Measurements from ENCODE around the gene CRISPLD2. TPM values are rescaled to one million over a fixed set of nuclear protein-coding genes. Genes with fewer than 3 reads are reported as not detected.
A peak's percentile ranks its signal among the peaks of the same experiment; 100 is the strongest.

CRISPLD2 gene
- total and polyA plus RNA-seq, 9 of the 15 experiments (the other 6 are each of a cell fraction or from before 2014, with no cell fraction given), result 0.03 to 0.24 (median 0.04) TPM; not detected in 4

GRCh38 chr16:84922351-84923120 lies 102.8 kb downstream of the CRISPLD2 start (continued):
- TF ChIP-seq ZBTB9 (CRISPR knock-in tag; IDR thresholded peaks at IDR 0.05), result no peak
- TF ChIP-seq FOXK2 (conservative IDR thresholded peaks at IDR 0.05 in 1 of 2, IDR thresholded peaks at IDR 0.05 in 1 of 2; ENCODE audit: low read depth in 2 of 2), result peak in 1 of 2 experiments; percentile 50; a peak in 1 of 4 replicates
- no peak for TF ChIP-seq SREBF1 (IDR thresholded peaks at IDR 0.05; ENCODE audit: borderline replicate concordance, low read depth, low read length)
- no peak for TF ChIP-seq E2F5 (CRISPR knock-in tag; IDR thresholded peaks at IDR 0.05)
- TF ChIP-seq C11orf30 (IDR thresholded peaks at IDR 0.05; ENCODE audit: low read depth), result peak; percentile 81
- TF ChIP-seq USF2 (CRISPR knock-in tag; IDR thresholded peaks at IDR 0.05), result no peak
- peak; percentile 68 for TF ChIP-seq BHLHE40 (IDR thresholded peaks at IDR 0.05; ENCODE audit: low read length)
- no peak for TF ChIP-seq FOS (IDR thresholded peaks at IDR 0.05; ENCODE audit: extremely low read depth, insufficient read length)
- TF ChIP-seq MAFG (tag; conservative IDR thresholded peaks at IDR 0.05), result peak; percentile 86
- no peak for TF ChIP-seq RBM17 (IDR thresholded peaks at IDR 0.05; ENCODE audit: borderline replicate concordance, low read depth, low read length)
- TF ChIP-seq ZNF699 (CRISPR knock-in tag; IDR thresholded peaks at IDR 0.05; ENCODE audit: insufficient replicate concordance), result no peak
- TF ChIP-seq MCM2 (IDR thresholded peaks at IDR 0.05; ENCODE audit: low read depth), result no peak
- no peak for TF ChIP-seq CBFA2T2 (conservative IDR thresholded peaks at IDR 0.05)
- no peak for TF ChIP-seq ESRRB (CRISPR knock-in tag; IDR thresholded peaks at IDR 0.05; ENCODE audit: borderline replicate concordance)
- TF ChIP-seq NFE2 (IDR thresholded peaks at IDR 0.05; ENCODE audit: low read depth), result peak; percentile 78; the same call in 1 of the 2 replicates
- TF ChIP-seq MYBL2 (IDR thresholded peaks at IDR 0.05; ENCODE audit: low read depth), result no peak
- no peak for TF ChIP-seq MYBL2 (CRISPR knock-in tag; IDR thresholded peaks at IDR 0.05; ENCODE audit: borderline replicate concordance)
- no peak for TF ChIP-seq MAX (CRISPR knock-in tag; IDR thresholded peaks at IDR 0.05)
